ENCODE data around the gene PUS1.

Gene PUS1

GRCh38 chr12:131897276-131897675 is 31.8 kb upstream of the PUS1 start:
- no peak overlapping the region for H3K4me3 ChIP-seq (ENCODE audit: low read depth, low read length)
- DNase-seq (ENCODE audit: low read depth): no peak
- TF ChIP-seq CTCF (IDR thresholded peaks at IDR 0.05; ENCODE audit: low read depth, low read length, missing control alignments): no peak

GRCh38 chr12:131897875-131898274 is 31.2 kb upstream of the PUS1 start:
- TF ChIP-seq CTCF (IDR thresholded peaks at IDR 0.05; ENCODE audit: low read depth, low read length, missing control alignments): no peak
- H3K4me3 ChIP-seq (ENCODE audit: low read depth, low read length): no peak overlapping the region
- DNase-seq (ENCODE audit: low read depth): no peak

GRCh38 chr12:131900397-131900796 is 28.7 kb upstream of the PUS1 start:
- no peak for DNase-seq (ENCODE audit: low read depth)
- TF ChIP-seq CTCF (IDR thresholded peaks at IDR 0.05; ENCODE audit: low read depth, low read length, missing control alignments): no peak
- H3K4me3 ChIP-seq (ENCODE audit: low read depth, low read length): no peak overlapping the region

- TF ChIP-seq CTCF (IDR thresholded peaks at IDR 0.05; ENCODE audit: low read depth, low read length, missing control alignments): no peak
- no peak overlapping the region for H3K4me3 ChIP-seq (ENCODE audit: low read depth, low read length)
- DNase-seq (ENCODE audit: low read depth): no peak
Measured at GRCh38 chr12:131901431-131902331, 27.4 kb upstream of the PUS1 start.

GRCh38 chr12:131902332-131903241 is 26.5 kb upstream of the PUS1 start:
- no peak for TF ChIP-seq CTCF (IDR thresholded peaks at IDR 0.05; ENCODE audit: low read depth, low read length, missing control alignments)
- H3K4me3 ChIP-seq (ENCODE audit: low read depth, low read length): no peak overlapping the region
- no peak for DNase-seq (ENCODE audit: low read depth)

- no peak for DNase-seq (ENCODE audit: low read depth)
- H3K4me3 ChIP-seq (ENCODE audit: low read depth, low read length): no peak overlapping the region
- no peak for TF ChIP-seq CTCF (IDR thresholded peaks at IDR 0.05; ENCODE audit: low read depth, low read length, missing control alignments)
Measured at GRCh38 chr12:131903270-131904255, 25.5 kb upstream of the PUS1 start.
